K562 (cell line): ENCODE measurements around the gene PPT1. TPM values are rescaled to one million over a fixed set of nuclear protein-coding genes. Genes with fewer than 3 reads are reported as not detected.

Experiments
- C11orf30 ChIP-seq: fragments of 450-650 bp; IDR thresholded peaks from 2 replicates; pipeline ENCODE4 v1.6.1; 2016; ENCODE audit warnings: low read depth, mild to moderate bottlenecking
- EZH2 ChIP-seq: IDR thresholded peaks from 2 replicates; pipeline ENCODE4 v1.6.1; 2012; ENCODE audit warnings: low read depth, mild to moderate bottlenecking, inconsistent platforms, low read length, borderline replicate concordance
- HMGXB4 ChIP-seq: sonication (generic); formaldehyde crosslinking; IDR thresholded peaks from 2 replicates; pipeline ENCODE4 v1.8.1; 2023; ENCODE audit warnings: mild to moderate bottlenecking, missing genetic modification reagents
- NELFE ChIP-seq: IDR thresholded peaks from 2 replicates; pipeline ENCODE4 v1.6.1; 2011; ENCODE audit warnings: mild to moderate bottlenecking; ENCODE audit not compliant: insufficient read depth, insufficient read length
- RAD51 ChIP-seq: fragments of 450-650 bp; IDR thresholded peaks from 2 replicates; pipeline ENCODE4 v1.7.1; 2016; ENCODE audit warnings: low read depth, mild to moderate bottlenecking, borderline replicate concordance
- THRA ChIP-seq: fragments of 450-650 bp; IDR thresholded peaks from 2 replicates; pipeline ENCODE4 v1.6.1; 2017; ENCODE audit warnings: mild to moderate bottlenecking, moderate library complexity
- ZKSCAN8 ChIP-seq: fragments of 200-800 bp; sonication (Bioruptor generic); IDR thresholded peaks from 2 replicates; pipeline ENCODE4 v1.6.1; 2016; ENCODE audit warnings: missing genetic modification characterization, missing compliant biosample characterization
- ZNF175 ChIP-seq: fragments of 200-800 bp; sonication (Bioruptor generic); IDR thresholded peaks from 2 replicates; pipeline ENCODE4 v1.6.1; 2016; ENCODE audit warnings: low read depth, mild to moderate bottlenecking, missing genetic modification characterization, missing compliant biosample characterization
- ZNF318 ChIP-seq, 2 experiments: fragments of 450-650 bp; IDR thresholded peaks; 2 replicates each; pipeline ENCODE4 v1.6.1; 2016; ENCODE audit warnings: mild to moderate bottlenecking in 2 of 2, borderline replicate concordance in 1 of 2, low read depth in 1 of 2, moderate library complexity in 1 of 2
- polyA plus RNA-seq, 8 experiments: library from polyadenylated mRNA; depleted of rRNA in 4 of 8; stranded (reverse) in 5 of 8; unstranded in 3 of 8; fragments of >200 nt; fragmentation: Nextera tagmentation in 2 of 8; fragmentation: Illumina TruSeq in 1 of 8; extraction: Ambion mirVana in 2 of 8; extraction: Trizol in 1 of 8; gene quantifications; 2 replicates each; pipeline versions ENCODE4 v1.2.1 to v1.2.3, GENCODE V29; 2011 to 2014; ENCODE audit warnings: inconsistent platforms in 1 of 8, missing spikeins in 1 of 8
- total RNA-seq, 7 experiments: library from RNA; depleted of rRNA in 6 of 7; stranded (reverse); fragments of >200 nt in 6 of 7; fragmentation: Illumina TruSeq in 2 of 7; extraction: Trizol in 2 of 7; gene quantifications; 2 replicates each; pipeline versions ENCODE4 v1.2.1 to v1.2.3, GENCODE V29; 2011 to 2021; ENCODE audit warnings: low replicate concordance in 1 of 7

Gene PPT1
- total and polyA plus RNA-seq, 9 of the 15 experiments (the other 6 are each of a cell fraction or from before 2014, with no cell fraction given) = 72.2 to 285 (median 143) TPM

- TF ChIP-seq ZNF318 (IDR thresholded peaks at IDR 0.05; ENCODE audit: borderline replicate concordance in 1 of 2, low read depth in 1 of 2) = no peak
- TF ChIP-seq EZH2 = no peak
- TF ChIP-seq RAD51 = no peak
- TF ChIP-seq ZNF175 = peak; percentile 99
- peak; percentile 36; the same call in 1 of the 2 replicates for TF ChIP-seq ZKSCAN8 (CRISPR knock-in tag)
- no peak for TF ChIP-seq NELFE
- TF ChIP-seq C11orf30 = peak; percentile 68
- no peak for TF ChIP-seq HMGXB4 (CRISPR knock-in tag)
- no peak for TF ChIP-seq THRA
These were observed 36.9 kb downstream of the PPT1 start (continued) for GRCh38 chr1:40059960-40060750.
